C4-2B (cell line): ENCODE measurements around the gene FIG4.
"Not testable (repeated sequence)": the region's sequence is repeated elsewhere in the genome, so short reads cannot be mapped to it uniquely, and the experiment has no call there.

Experiments
- H3K27ac ChIP-seq: fragments of 450-650 bp; 2 replicates; pipeline ENCODE4 v1.5.1; 2017
- CTCF ChIP-seq: fragments of 450-650 bp; conservative IDR thresholded peaks from 2 replicates; pipeline ENCODE4 v1.5.1; 2017; ENCODE audit warnings: mild to moderate bottlenecking
- ZFX ChIP-seq: fragments of 450-650 bp; IDR thresholded peaks from 2 replicates; pipeline ENCODE4 v1.6.1; 2017

The FIG4 gene

GRCh38 chr6:109770047-109770446 lies 79.0 kb downstream of the FIG4 start:
- TF ChIP-seq ZFX (no peak), CTCF (no peak)
- H3K27ac ChIP-seq, result no peak overlapping the region

GRCh38 chr6:109770779-109771178 lies 79.7 kb downstream of the FIG4 start:
- H3K27ac ChIP-seq, result no peak overlapping the region
- TF ChIP-seq ZFX (no peak), CTCF (no peak)

GRCh38 chr6:109771939-109772755 lies 81.1 kb downstream of the FIG4 start:
- not testable (repeated sequence) for H3K27ac ChIP-seq

GRCh38 chr6:109772883-109773431 lies 81.9 kb downstream of the FIG4 start:
- no peak overlapping the region for H3K27ac ChIP-seq
- TF ChIP-seq ZFX, result no peak
- TF ChIP-seq CTCF, result no peak

- no peak overlapping the region for H3K27ac ChIP-seq
- TF ChIP-seq CTCF, result no peak
Observed at GRCh38 chr6:109781001-109781400, 89.9 kb downstream of the FIG4 start.

- H3K27ac ChIP-seq, result no peak overlapping the region
- TF ChIP-seq ZFX, result no peak
- no peak for TF ChIP-seq CTCF
Observed at GRCh38 chr6:109782491-109782999, 91.4 kb downstream of the FIG4 start.

GRCh38 chr6:109783250-109783986 lies 92.3 kb downstream of the FIG4 start:
- no peak overlapping the region for H3K27ac ChIP-seq
- TF ChIP-seq CTCF, result peak; percentile 45
- TF ChIP-seq ZFX, result no peak
